ENCODE measurements around the gene MTUS2. TPM values are rescaled to one million over a fixed set of nuclear protein-coding genes. Genes with fewer than 3 reads are reported as not detected.

MTUS2 gene
- not detected in 2 replicates for total RNA-seq

DNA sequence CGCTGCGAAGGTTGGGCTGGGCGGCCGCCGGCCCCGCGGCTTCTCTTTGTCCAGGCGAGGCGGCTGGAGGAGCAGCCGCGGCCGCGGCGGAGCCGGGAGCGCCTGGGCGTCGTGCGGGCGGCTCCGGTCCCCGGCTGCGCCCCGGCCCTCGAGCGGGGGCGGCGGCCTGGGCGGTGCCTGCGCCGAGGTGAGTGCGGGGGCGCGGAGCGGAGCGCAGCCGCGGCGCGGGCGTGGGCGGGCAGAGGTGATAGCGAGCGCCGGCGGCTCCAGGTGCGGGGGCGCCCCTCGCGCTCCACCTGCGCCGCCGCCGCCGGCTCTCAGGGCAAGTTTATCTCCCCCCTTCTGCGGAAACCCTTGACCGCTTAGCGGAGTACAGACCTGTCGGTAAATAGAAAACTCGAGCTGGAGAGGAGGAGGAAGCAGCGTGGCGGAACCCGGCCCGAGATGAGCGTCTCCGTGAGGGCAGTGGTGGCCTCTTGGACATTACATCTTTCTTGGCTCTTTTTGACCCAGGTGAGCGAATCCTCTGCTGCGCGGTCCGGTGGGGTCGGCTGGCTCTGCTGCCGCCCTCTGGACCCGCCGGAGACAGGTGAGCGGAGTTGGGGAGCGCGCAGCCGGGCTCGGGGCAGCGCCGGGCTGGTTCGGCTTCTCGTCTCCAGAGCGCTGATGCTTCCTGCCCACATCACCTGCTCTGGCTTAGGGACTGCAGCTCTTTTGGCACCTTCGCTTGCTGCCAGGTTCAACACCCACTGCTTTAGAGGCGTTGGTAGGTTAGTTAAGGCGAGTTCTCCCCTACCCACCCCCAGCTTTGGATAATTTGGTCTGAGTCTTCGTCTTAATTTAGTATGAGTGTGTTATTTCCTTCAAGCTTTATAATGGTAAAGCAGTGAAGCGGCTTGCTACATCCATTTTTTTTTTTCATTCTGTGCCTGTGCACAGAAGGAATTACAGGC lies at the start of gene MTUS2:
Gene MTUS2 (plus strand): TSS at position 241 of the 953 bp plus-strand sequence.
- peak within 1 kb of the TSS; percentile 67 for H3K4me3 Mint-ChIP-seq
- no peak for DNase-seq (ENCODE audit: low spot score)
- intact Hi-C loops (cut with micrococcal nuclease): loop anchor here (5.0 kb wide), 1 partner anchor 542 kb away; no protein-coding TSS in a partner anchor
- H3K27ac Mint-ChIP-seq: peak within 1 kb of the TSS; percentile 21
- peaks cover 1% of the 10 kb centered on the region for H3K36me3 Mint-ChIP-seq (ENCODE audit: low read depth)
- peaks cover 5% of the 10 kb centered on the region for H3K4me1 Mint-ChIP-seq (ENCODE audit: low read depth)
- peaks cover 17% of the 10 kb centered on the region for H3K9me3 Mint-ChIP-seq
- H3K27me3 Mint-ChIP-seq (ENCODE audit: insufficient read depth): peaks cover 50% of the 10 kb centered on the region

DNA sequence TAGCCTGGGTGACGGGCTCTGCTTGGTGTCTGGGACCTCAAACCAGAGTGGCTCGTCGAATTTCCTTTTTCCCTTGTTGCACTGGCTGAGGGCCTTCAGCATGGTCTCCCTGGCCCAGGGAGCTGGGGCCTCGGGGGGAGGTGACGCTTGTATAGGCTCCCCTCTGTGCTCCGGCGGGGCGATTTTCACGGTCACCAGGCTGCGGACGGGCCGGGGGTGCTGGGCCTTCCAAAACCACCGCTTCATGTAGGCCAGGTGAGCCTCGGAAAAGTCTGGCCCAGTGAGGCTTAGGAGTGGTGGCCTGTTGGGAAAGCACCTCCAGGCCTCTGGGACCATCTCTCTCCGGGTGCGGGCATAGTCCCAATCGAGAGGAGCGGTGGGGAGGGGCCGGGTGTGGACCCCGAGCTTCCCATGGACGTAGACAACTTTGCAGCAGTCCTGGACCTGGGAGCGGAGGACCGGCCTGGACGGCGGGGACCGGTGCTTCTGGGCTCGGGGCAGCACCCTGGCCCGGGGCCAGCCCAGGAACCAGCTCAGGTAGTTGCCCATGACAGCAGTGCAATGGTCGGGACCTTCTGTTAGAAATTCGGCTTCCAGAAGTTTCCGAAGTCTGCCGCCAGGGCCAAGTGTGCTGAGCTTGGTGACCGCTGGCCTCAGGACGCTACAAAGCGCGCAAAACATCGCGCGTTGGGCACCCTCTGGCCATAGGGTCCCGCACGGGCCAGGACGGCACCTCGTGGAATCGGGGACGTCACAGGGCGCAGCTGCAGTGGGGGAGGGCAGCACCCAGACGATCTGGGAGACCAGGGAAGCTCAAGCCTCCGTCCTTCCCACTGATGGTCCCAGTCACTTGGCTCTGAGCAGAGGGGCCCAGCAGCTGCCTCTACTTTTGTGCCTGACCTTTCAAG lies 41.6 kb upstream of the MTUS2 start:
- Mint-ChIP-seq H3K27ac (no peak overlapping the region), H3K36me3 (ENCODE audit: low read depth) (no peaks in the 10 kb centered on the region), H3K27me3 (ENCODE audit: insufficient read depth) (peaks cover 2% of the 10 kb centered on the region), H3K4me3 (no peak overlapping the region), H3K9me3 (peaks cover 8% of the 10 kb centered on the region), H3K4me1 (ENCODE audit: low read depth) (no peaks in the 10 kb centered on the region)
- no peak for DNase-seq (ENCODE audit: low spot score)
- intact Hi-C loops (cut with micrococcal nuclease): no loop called here

DNA sequence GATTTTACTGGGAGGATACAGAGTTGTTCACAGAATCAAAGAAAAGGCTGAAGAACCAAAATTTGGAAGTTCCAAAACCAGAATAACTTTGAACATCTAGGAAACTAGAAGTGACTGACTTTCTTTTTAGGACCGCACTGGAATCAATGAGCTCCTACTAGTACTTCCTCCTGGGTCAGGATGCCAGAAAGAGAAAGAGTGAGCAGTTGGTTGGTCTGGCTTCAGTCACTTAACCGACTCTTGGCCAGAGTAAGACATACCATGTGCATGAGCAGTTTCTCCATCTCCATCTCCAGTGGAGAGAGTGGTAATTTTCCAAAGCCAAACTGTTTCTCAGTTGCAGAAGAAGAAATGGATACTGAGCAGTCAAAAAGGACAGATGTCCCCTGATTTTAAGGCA lies 27.1 kb upstream of the MTUS2 start:
- DNase-seq (ENCODE audit: low spot score): no peak
- intact Hi-C loops (cut with micrococcal nuclease): loop anchor here (10.0 kb wide), 1 partner anchor 668 kb away; no protein-coding TSS in a partner anchor
- no peaks in the 10 kb centered on the region for H3K9me3 Mint-ChIP-seq

DNA sequence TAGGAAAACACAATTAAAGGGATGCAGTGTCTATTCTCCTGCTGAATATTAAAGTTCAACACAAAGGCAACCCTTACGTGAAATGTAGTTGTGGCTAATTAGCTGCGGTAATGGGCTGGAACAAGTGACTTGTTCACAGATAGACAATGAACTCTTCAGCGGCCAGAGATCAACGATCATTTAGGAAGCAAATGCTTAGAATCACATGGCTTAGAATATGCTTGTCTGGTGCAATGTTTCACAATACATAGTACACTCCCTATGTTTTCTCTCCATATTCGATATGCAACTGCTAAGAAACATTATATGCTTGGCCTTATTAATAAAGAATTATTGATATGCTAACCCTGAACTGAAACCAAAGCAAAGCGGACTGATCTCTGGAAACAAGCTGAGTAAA lies 25.7 kb upstream of the MTUS2 start:
- peaks cover 21% of the 10 kb centered on the region for H3K27me3 Mint-ChIP-seq (ENCODE audit: insufficient read depth)
- no peaks in the 10 kb centered on the region for H3K9me3 Mint-ChIP-seq
- intact Hi-C loops (cut with micrococcal nuclease): loop anchor here (10.0 kb wide), 1 partner anchor 670 kb away; no protein-coding TSS in a partner anchor
- peaks cover 4% of the 10 kb centered on the region for H3K4me1 Mint-ChIP-seq (ENCODE audit: low read depth)
- H3K4me3 Mint-ChIP-seq: no peak overlapping the region
- no peak for DNase-seq (ENCODE audit: low spot score)
- H3K36me3 Mint-ChIP-seq (ENCODE audit: low read depth): no peaks in the 10 kb centered on the region
- H3K27ac Mint-ChIP-seq: no peak overlapping the region

More for the DNA sequence above, 27.1 kb upstream of the MTUS2 start:
- Mint-ChIP-seq H3K36me3 (ENCODE audit: low read depth) (no peaks in the 10 kb centered on the region), H3K4me1 (ENCODE audit: low read depth) (peaks cover 4% of the 10 kb centered on the region), H3K4me3 (no peak overlapping the region), H3K27ac (no peak overlapping the region), H3K27me3 (ENCODE audit: insufficient read depth) (peaks cover 21% of the 10 kb centered on the region)

DNA sequence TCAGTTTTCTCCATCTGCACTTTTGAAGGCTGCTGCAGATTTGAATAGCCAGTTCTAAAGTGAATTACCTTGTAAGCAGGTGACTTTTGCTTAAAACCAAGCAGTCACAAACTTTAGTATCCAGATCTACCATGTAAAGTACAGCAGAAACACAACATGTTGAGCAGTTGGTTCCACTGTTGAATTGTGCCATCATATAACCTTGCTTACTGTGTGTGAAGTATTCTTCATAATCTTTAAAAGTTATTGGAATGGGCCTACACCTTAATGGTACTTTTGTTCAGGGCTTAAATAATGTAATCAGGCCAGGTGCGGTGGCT lies 23.2 kb upstream of the MTUS2 start:
- H3K27me3 Mint-ChIP-seq (ENCODE audit: insufficient read depth): peaks cover 18% of the 10 kb centered on the region
- intact Hi-C loops (cut with micrococcal nuclease): loop anchor here (1.0 to 10.0 kb wide), 6 partner anchors 118 to 1435 kb away; partner anchors contain the start of gene POMP
- H3K9me3 Mint-ChIP-seq: no peaks in the 10 kb centered on the region
- H3K4me3 Mint-ChIP-seq: no peak overlapping the region
- DNase-seq (ENCODE audit: low spot score): no peak
- H3K4me1 Mint-ChIP-seq (ENCODE audit: low read depth): peaks cover 4% of the 10 kb centered on the region
- H3K27ac Mint-ChIP-seq: no peak overlapping the region
- no peaks in the 10 kb centered on the region for H3K36me3 Mint-ChIP-seq (ENCODE audit: low read depth)

DNA sequence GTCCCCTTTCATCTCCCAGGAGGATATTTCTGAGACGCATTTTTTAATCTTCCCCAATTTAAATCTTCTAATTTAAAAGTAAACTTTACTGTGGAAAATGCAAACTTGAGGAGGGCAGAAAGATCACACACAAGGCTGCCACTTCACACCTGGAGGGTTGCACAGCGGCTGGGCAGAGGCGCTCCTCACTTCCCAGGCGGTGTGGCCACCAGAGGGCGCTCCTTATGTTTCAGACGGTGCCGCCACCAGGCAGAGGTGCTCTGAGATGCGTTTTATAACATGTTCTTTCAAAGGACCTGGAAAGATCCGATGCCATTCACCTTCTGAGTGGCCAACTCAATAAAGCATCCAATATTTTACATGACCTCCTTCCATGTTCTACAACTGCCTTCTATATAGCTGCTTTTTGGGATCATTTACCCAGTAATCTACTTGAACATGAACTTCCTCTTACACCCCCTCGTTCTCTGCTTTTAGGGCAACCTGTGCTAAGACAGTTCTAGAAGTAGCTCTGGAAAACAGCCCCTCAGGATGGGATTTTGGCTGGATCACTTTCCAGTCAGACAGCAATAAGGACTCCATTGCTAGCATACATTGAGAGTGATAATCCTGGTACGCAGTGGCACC lies 14.8 kb upstream of the MTUS2 start:
- Mint-ChIP-seq H3K4me1 (ENCODE audit: low read depth) (no peaks in the 10 kb centered on the region), H3K27ac (no peak overlapping the region), H3K4me3 (no peak overlapping the region), H3K27me3 (ENCODE audit: insufficient read depth) (peaks cover 15% of the 10 kb centered on the region), H3K9me3 (peaks cover 18% of the 10 kb centered on the region), H3K36me3 (ENCODE audit: low read depth) (no peaks in the 10 kb centered on the region)
- DNase-seq (ENCODE audit: low spot score): no peak
- intact Hi-C loops (cut with micrococcal nuclease): no loop called here

DNA sequence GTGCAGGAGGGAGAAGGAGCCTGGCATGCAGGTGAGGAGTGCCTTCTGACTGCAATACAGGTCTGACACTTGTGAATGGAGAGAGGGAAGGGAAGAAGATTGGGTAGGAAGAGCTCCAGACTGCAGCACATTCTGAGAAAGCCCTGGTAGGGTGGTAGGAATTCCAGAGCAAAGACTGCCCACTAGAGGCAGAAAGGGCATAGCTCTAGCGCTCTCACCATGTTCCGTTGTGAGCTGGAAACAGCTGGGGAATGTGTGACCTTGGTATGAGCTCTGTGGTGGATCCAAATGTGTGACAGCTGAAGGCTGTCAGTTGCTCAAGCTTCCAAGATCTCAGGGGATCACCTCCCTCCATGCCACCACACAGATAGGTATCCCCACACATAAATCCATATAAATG lies 2.9 kb upstream of the MTUS2 start:
- Mint-ChIP-seq H3K27me3 (ENCODE audit: insufficient read depth) (peaks cover 35% of the 10 kb centered on the region), H3K27ac (no peak overlapping the region), H3K36me3 (ENCODE audit: low read depth) (peaks cover 1% of the 10 kb centered on the region), H3K4me3 (no peak overlapping the region), H3K9me3 (no peaks in the 10 kb centered on the region), H3K4me1 (ENCODE audit: low read depth) (peaks cover 5% of the 10 kb centered on the region)
- no peak for DNase-seq (ENCODE audit: low spot score)
- intact Hi-C loops (cut with micrococcal nuclease): no loop called here

DNA sequence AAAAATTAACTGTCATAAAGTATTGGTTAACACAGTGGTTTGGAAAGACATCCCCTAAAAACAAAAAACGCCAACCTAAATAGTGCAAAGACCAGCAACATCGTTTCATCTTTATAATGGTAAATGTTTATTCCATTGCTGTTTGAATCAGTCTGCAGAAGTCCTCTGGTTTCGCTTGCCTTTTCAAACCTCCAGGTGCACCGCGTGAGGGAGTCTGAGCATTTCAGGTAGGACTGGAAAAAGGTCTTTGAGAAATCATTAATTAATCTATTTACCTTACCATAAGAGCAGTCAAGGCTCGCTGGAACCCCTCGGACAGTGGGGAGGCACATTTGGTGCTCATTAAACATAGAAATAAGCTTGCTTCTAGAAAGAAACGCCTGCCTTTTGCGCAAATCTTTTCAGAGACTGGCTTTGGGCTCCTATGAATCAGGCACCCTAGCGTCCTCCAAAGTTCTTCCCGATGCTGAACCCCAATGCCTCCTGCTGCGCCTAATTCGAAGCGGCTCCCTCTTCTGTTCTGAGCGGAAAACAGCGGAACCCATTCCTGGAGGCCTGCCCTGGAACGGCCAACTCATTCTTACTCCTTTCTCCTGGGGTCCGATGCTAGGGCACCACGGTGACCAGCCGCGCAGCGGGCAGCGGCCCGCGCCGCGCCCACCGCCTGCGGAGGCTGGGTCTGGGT lies 951 bp upstream of the MTUS2 start:
- Mint-ChIP-seq H3K36me3 (ENCODE audit: low read depth) (peaks cover 1% of the 10 kb centered on the region), H3K9me3 (peaks cover 10% of the 10 kb centered on the region), H3K27ac (no peak overlapping the region), H3K4me3 (peak overlapping the region; percentile 39), H3K4me1 (ENCODE audit: low read depth) (peaks cover 5% of the 10 kb centered on the region), H3K27me3 (ENCODE audit: insufficient read depth) (peaks cover 47% of the 10 kb centered on the region)
- no peak for DNase-seq (ENCODE audit: low spot score)
- intact Hi-C loops (cut with micrococcal nuclease): no loop called here

DNA sequence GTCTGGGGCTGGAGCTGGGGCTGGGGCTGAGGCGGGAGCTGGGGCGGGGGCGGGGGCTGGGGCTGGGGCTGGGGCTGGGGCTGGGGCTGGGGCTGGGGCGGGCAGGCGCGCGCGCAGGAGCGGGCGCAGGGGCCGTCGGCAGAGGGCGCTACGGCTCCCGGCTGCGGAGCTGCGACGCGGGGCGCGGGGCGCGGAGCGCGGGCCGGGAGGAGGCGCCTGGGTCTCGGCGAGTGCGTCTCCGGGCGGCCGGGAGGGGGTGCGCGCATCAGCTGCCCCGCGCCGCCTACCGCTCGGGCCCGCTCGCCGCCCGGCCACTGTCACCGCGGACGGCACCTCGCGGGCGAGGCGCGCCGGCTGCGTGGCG lies 422 bp upstream of the MTUS2 start:
- Mint-ChIP-seq H3K4me3 (no peak overlapping the region), H3K27me3 (ENCODE audit: insufficient read depth) (peaks cover 47% of the 10 kb centered on the region), H3K9me3 (peaks cover 15% of the 10 kb centered on the region), H3K36me3 (ENCODE audit: low read depth) (peaks cover 1% of the 10 kb centered on the region), H3K4me1 (ENCODE audit: low read depth) (peaks cover 5% of the 10 kb centered on the region), H3K27ac (no peak overlapping the region)
- DNase-seq (ENCODE audit: low spot score): peak; percentile 24
- intact Hi-C loops (cut with micrococcal nuclease): loop anchor here (5.0 kb wide), 1 partner anchor 543 kb away; no protein-coding TSS in a partner anchor

DNA sequence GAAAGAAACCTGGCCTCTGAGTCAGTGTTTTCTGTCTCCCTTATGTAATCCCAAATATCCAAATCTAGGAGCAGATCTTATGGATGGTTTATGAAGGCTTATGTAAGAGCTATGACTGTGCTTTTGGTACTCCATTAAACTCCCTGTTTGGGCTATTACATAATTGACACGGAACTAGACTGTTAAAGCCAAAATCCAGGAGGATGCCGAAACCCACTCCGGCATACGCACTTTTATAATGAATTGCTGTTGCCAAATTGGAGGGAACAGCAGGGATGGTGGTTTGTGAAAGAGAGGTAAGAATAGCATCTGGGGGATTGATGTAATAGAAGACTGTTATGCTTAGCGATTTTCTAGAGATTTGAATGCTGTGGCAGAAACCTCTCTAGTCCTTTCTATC lies 2.0 kb downstream of the MTUS2 start:
- intact Hi-C loops (cut with micrococcal nuclease): loop anchor here (5.0 kb wide), 1 partner anchor 540 kb away; no protein-coding TSS in a partner anchor
- peaks cover 51% of the 10 kb centered on the region for H3K27me3 Mint-ChIP-seq (ENCODE audit: insufficient read depth)
- no peak overlapping the region for H3K4me3 Mint-ChIP-seq
- peaks cover 5% of the 10 kb centered on the region for H3K4me1 Mint-ChIP-seq (ENCODE audit: low read depth)
- H3K36me3 Mint-ChIP-seq (ENCODE audit: low read depth): peaks cover 1% of the 10 kb centered on the region
- H3K9me3 Mint-ChIP-seq: peaks cover 17% of the 10 kb centered on the region
- no peak overlapping the region for H3K27ac Mint-ChIP-seq
- no peak for DNase-seq (ENCODE audit: low spot score)

DNA sequence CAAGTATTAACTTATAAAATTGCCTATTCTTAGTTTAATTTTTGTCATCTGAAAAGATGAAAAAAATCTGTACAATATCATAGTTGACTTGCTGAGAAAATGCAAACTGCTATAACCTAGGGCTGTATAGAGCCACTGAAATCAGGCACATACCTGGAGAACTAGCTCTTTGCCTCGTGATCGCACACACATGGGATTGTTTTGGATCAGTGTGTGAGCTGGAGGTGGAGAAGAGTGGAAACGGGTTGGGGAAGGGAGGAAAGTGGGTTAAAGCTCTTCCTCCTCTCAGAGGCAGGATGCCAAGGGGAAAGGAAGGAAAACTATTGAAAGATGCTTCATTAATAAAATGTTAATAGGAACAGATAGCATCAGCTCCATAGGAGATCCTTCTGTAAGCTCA lies 2.7 kb downstream of the MTUS2 start:
- H3K36me3 Mint-ChIP-seq (ENCODE audit: low read depth): peaks cover 1% of the 10 kb centered on the region
- peaks cover 5% of the 10 kb centered on the region for H3K4me1 Mint-ChIP-seq (ENCODE audit: low read depth)
- H3K9me3 Mint-ChIP-seq: peaks cover 21% of the 10 kb centered on the region
- intact Hi-C loops (cut with micrococcal nuclease): loop anchor here (5.0 kb wide), 1 partner anchor 540 kb away; no protein-coding TSS in a partner anchor
- peaks cover 46% of the 10 kb centered on the region for H3K27me3 Mint-ChIP-seq (ENCODE audit: insufficient read depth)
- H3K27ac Mint-ChIP-seq: no peak overlapping the region
- no peak for DNase-seq (ENCODE audit: low spot score)
- H3K4me3 Mint-ChIP-seq: no peak overlapping the region

DNA sequence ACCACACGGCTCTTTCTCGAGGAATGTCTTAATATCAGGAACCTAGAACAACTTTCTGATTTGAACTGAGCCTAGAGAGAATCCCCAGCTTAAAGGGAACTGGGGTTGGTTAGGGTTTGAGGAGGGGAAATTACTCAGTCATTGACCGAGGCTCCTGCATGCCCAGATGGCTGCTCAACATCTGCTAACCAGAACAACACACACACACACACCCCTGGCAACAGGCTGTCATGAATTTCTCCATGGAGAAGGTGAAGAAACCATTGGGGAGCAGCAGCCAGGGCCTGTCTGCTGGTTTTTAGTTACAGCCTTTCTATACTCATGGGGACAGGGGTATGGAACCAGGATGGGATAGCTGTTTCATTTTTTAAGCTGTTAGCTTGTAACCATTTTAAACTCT lies 5.2 kb downstream of the MTUS2 start:
- H3K4me1 Mint-ChIP-seq (ENCODE audit: low read depth): peaks cover 5% of the 10 kb centered on the region
- H3K27ac Mint-ChIP-seq: no peak overlapping the region
- H3K36me3 Mint-ChIP-seq (ENCODE audit: low read depth): peaks cover 1% of the 10 kb centered on the region
- DNase-seq (ENCODE audit: low spot score): no peak
- peaks cover 29% of the 10 kb centered on the region for H3K27me3 Mint-ChIP-seq (ENCODE audit: insufficient read depth)
- intact Hi-C loops (cut with micrococcal nuclease): no loop called here
- H3K4me3 Mint-ChIP-seq: no peak overlapping the region
- H3K9me3 Mint-ChIP-seq: peaks cover 32% of the 10 kb centered on the region
